Measurements from ENCODE around the gene RAB1B. TPM values are rescaled to one million over a fixed set of nuclear protein-coding genes. Genes with fewer than 3 reads are reported as not detected.

The RAB1B gene
- total and polyA plus RNA-seq, 10 of the 15 experiments (the other 5 are each of a cell fraction or from before 2014, with no cell fraction given) = 10.4 to 193 (median 96.9) TPM

GRCh38 chr11:66282468-66283455 is 14.3 kb downstream of the RAB1B start (continued):
- TF ChIP-seq SIX5 (IDR thresholded peaks at IDR 0.05; ENCODE audit: low read depth, low read length, severe bottlenecking) (peak; percentile 47), TBL1XR1 (IDR thresholded peaks at IDR 0.05; ENCODE audit: low read depth, low read length) (no peak), POLR2AphosphoS2 (IDR thresholded peaks at IDR 0.05; ENCODE audit: low read depth, low read length) (0 out of 2 replicates have a peak, but pooled peaks have one; percentile 49), STAT1 (conservative IDR thresholded peaks at IDR 0.05) (no peak), SREBF1 (IDR thresholded peaks at IDR 0.05; ENCODE audit: low read length) (no peak), YY1 (IDR thresholded peaks at IDR 0.05; ENCODE audit: low read depth, low read length) (peak; percentile 79), PKNOX1 (IDR thresholded peaks at IDR 0.05) (peak; percentile 18; the same call in 1 of the 2 replicates), EP300 (IDR thresholded peaks at IDR 0.05; ENCODE audit: borderline replicate concordance in 1 of 2, control insufficient read depth in 1 of 2, low read depth in 2 of 2, low read length in 2 of 2) (peak; percentile 33 to 45; a peak in 1 of 4 replicates), ZBTB33 (IDR thresholded peaks at IDR 0.05) (no peak), NR2C2 (IDR thresholded peaks at IDR 0.05; ENCODE audit: borderline replicate concordance, control insufficient read depth, insufficient read length, low read depth) (no peak), HCFC1 (IDR thresholded peaks at IDR 0.05; ENCODE audit: low read length) (peak; percentile 34; the same call in 1 of the 2 replicates), ZSCAN29 (IDR thresholded peaks at IDR 0.05) (no peak), E2F8 (IDR thresholded peaks at IDR 0.05; ENCODE audit: low read depth, partially characterized antibody) (no peak), NFIC (IDR thresholded peaks at IDR 0.05; ENCODE audit: low read depth, low read length) (no peak), CEBPB (IDR thresholded peaks at IDR 0.05; ENCODE audit: borderline replicate concordance in 1 of 2, low read depth in 2 of 2, low read length in 2 of 2) (no peak), CBX3 (IDR thresholded peaks at IDR 0.05; ENCODE audit: borderline replicate concordance, low read depth) (no peak), MYB (IDR thresholded peaks at IDR 0.05; ENCODE audit: borderline replicate concordance, low read depth, low read length) (no peak), ASH2L (IDR thresholded peaks at IDR 0.05; ENCODE audit: borderline replicate concordance, low read depth) (no peak)
- TF ChIP-seq, protein P1, sequence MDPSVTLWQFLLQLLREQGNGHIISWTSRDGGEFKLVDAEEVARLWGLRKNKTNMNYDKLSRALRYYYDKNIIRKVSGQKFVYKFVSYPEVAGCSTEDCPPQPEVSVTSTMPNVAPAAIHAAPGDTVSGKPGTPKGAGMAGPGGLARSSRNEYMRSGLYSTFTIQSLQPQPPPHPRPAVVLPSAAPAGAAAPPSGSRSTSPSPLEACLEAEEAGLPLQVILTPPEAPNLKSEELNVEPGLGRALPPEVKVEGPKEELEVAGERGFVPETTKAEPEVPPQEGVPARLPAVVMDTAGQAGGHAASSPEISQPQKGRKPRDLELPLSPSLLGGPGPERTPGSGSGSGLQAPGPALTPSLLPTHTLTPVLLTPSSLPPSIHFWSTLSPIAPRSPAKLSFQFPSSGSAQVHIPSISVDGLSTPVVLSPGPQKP (IDR thresholded peaks at IDR 0.05; ENCODE audit: low read depth, low read length) = no peak; the same call in 1 of the 2 replicates
- TF ChIP-seq, protein P2, sequence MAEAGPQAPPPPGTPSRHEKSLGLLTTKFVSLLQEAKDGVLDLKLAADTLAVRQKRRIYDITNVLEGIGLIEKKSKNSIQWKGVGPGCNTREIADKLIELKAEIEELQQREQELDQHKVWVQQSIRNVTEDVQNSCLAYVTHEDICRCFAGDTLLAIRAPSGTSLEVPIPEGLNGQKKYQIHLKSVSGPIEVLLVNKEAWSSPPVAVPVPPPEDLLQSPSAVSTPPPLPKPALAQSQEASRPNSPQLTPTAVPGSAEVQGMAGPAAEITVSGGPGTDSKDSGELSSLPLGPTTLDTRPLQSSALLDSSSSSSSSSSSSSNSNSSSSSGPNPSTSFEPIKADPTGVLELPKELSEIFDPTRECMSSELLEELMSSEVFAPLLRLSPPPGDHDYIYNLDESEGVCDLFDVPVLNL (IDR thresholded peaks at IDR 0.05; ENCODE audit: low read depth, low read length) = no peak; the same call in 1 of the 2 replicates
